H1 (cell line): ENCODE data around the gene AFG1L. TPM values are rescaled to one million over a fixed set of nuclear protein-coding genes. Genes with fewer than 3 reads are reported as not detected.

ENCODE experiments used
- CTCF ChIA-PET: fragments of 300-600 bp; sonication (Branson Sonifier 250); formaldehyde crosslinking; loops from one replicate; lab custom pipeline; 2021; ENCODE audit not compliant: partially characterized antibody; lab: Charles Lee
- POLR2A ChIA-PET: fragments of 300-600 bp; sonication (Branson Sonifier 250); formaldehyde crosslinking; loops from one replicate; lab custom pipeline; 2021; ENCODE audit warnings: inconsistent platforms; ENCODE audit not compliant: partially characterized antibody; lab: Charles Lee
- DNase-seq, 2 experiments: peaks; one replicate each; pipeline versions ENCODE4 v3.0.0 to v3.0.0-alpha.2; 2010 to 2022; ENCODE audit warnings: low spot score in 2 of 2, low read depth in 1 of 2, mixed read lengths in 1 of 2
- FAIRE-seq: peaks from 2 replicates; lab custom pipeline; 2011; peaks lifted over from hg19 to GRCh38; lab: Jason Lieb, UNC
- H2AFZ ChIP-seq: 2 replicates; pipeline ENCODE4 v1.8.1; 2012; ENCODE audit warnings: low read length, inconsistent platforms
- H2AK5ac ChIP-seq: 2 replicates; pipeline ENCODE4 v1.6.1; 2013; ENCODE audit warnings: low read depth, low read length
- H2BK120ac ChIP-seq: replicated peaks from 2 replicates; pipeline ENCODE3; 2013; ENCODE audit warnings: low read depth, low read length, inconsistent platforms
- H2BK12ac ChIP-seq: 2 replicates; pipeline ENCODE4 v1.6.1; 2013; ENCODE audit warnings: low read depth, low read length
- H2BK15ac ChIP-seq: 2 replicates; pipeline ENCODE4 v1.6.1; 2013; ENCODE audit warnings: low read length
- H2BK20ac ChIP-seq: 2 replicates; pipeline ENCODE4 v1.6.1; 2013; ENCODE audit warnings: low read length
- H2BK5ac ChIP-seq: 2 replicates; pipeline ENCODE4 v1.6.1; 2013; ENCODE audit warnings: low read depth, low read length
- H3K14ac ChIP-seq: 2 replicates; pipeline ENCODE4 v1.6.1; 2013; ENCODE audit warnings: inconsistent platforms; ENCODE audit not compliant: insufficient read length
- H3K18ac ChIP-seq: 2 replicates; pipeline ENCODE4 v1.6.1; 2013; ENCODE audit warnings: low read length; ENCODE audit errors: extremely low read depth
- H3K23ac ChIP-seq: 2 replicates; pipeline ENCODE4 v1.6.1; 2013; ENCODE audit warnings: inconsistent platforms; ENCODE audit not compliant: insufficient read length
- H3K23me2 ChIP-seq: 2 replicates; pipeline ENCODE4 v1.6.1; 2013; ENCODE audit warnings: low read depth, low read length
- H3K27ac ChIP-seq: 2 replicates; pipeline ENCODE4 v1.6.1; 2011; ENCODE audit warnings: low read depth, low read length, inconsistent platforms
- H3K27me3 ChIP-seq, 4 experiments: replicated peaks in 1 of 4; 1 replicate in 1 of 4; 2 replicates in 3 of 4; pipeline versions ENCODE4 v1.6.1 to v1.8.1; 2011 to 2013; ENCODE audit warnings: low read length in 3 of 4, mild to moderate bottlenecking in 3 of 4, inconsistent platforms in 2 of 4, mixed read lengths in 2 of 4, moderate library complexity in 1 of 4; ENCODE audit not compliant: control insufficient read depth in 3 of 4, insufficient read depth in 3 of 4; ENCODE audit errors: extremely low read depth in 1 of 4
- H3K36me3 ChIP-seq, 4 experiments: 2 replicates each; pipeline versions ENCODE4 v1.6.1 to v1.8.1; 2011 to 2013; ENCODE audit warnings: mild to moderate bottlenecking in 4 of 4, low read length in 3 of 4, moderate library complexity in 2 of 4, control low read depth in 1 of 4, inconsistent platforms in 1 of 4; ENCODE audit not compliant: insufficient read depth in 4 of 4, control insufficient read depth in 2 of 4
- H3K4ac ChIP-seq: replicated peaks from 2 replicates; pipeline ENCODE3; 2013; ENCODE audit warnings: low read length, low read depth, mixed read lengths, inconsistent platforms; ENCODE audit not compliant: insufficient read length
- H3K4me1 ChIP-seq, 4 experiments: replicated peaks in 1 of 4; 1 replicate in 1 of 4; 2 replicates in 3 of 4; pipeline versions ENCODE4 v1.6.1 to v1.8.1; 2011 to 2013; ENCODE audit warnings: low read length in 3 of 4, inconsistent platforms in 2 of 4, mixed read lengths in 1 of 4; ENCODE audit not compliant: insufficient read depth in 4 of 4, control insufficient read depth in 3 of 4
- H3K4me2 ChIP-seq, 2 experiments: 2 replicates each; pipeline versions ENCODE4 v1.6.1 to v1.8.1; 2011 to 2013; ENCODE audit warnings: low read depth in 2 of 2, low read length in 2 of 2, control low read depth in 1 of 2, inconsistent platforms in 1 of 2, mild to moderate bottlenecking in 1 of 2; ENCODE audit not compliant: insufficient read depth in 1 of 2
- H3K4me3 ChIP-seq, 4 experiments: fragments of 200-600, 300-600 bp in 1 of 4; sonication (generic), shearing (Covaris generic), sonication (Bioruptor Twin) in 1 of 4; 2 replicates each; pipeline versions ENCODE4 v1.5.1 to v1.8.1; 2011 to 2016; ENCODE audit warnings: low read length in 4 of 4, low read depth in 3 of 4, control low read depth in 2 of 4, inconsistent platforms in 2 of 4, mild to moderate bottlenecking in 2 of 4, mixed read lengths in 1 of 4, moderate library complexity in 1 of 4; ENCODE audit not compliant: insufficient read depth in 2 of 4; ENCODE audit errors: extremely low read depth in 1 of 4
- H3K56ac ChIP-seq: replicated peaks from 2 replicates; pipeline ENCODE3; 2013; ENCODE audit warnings: low read depth, mild to moderate bottlenecking, mixed read lengths, low read length, inconsistent platforms; ENCODE audit not compliant: insufficient read length
- H3K79me1 ChIP-seq: 2 replicates; pipeline ENCODE4 v1.6.1; 2013; ENCODE audit warnings: low read depth, low read length, control low read depth
- H3K79me2 ChIP-seq, 2 experiments: 2 replicates each; pipeline versions ENCODE4 v1.6.1 to v1.8.1; 2012 to 2013; ENCODE audit warnings: low read length in 2 of 2, mild to moderate bottlenecking in 2 of 2, inconsistent platforms in 1 of 2; ENCODE audit not compliant: insufficient read depth in 2 of 2, control insufficient read depth in 1 of 2
- H3K9ac ChIP-seq, 4 experiments: replicated peaks in 1 of 4; 1 replicate in 1 of 4; 2 replicates in 3 of 4; pipeline versions ENCODE4 v1.6.1 to v1.8.1; 2011 to 2013; ENCODE audit warnings: low read depth in 3 of 4, low read length in 3 of 4, control low read depth in 2 of 4, mild to moderate bottlenecking in 2 of 4, moderate library complexity in 2 of 4, inconsistent platforms in 1 of 4; ENCODE audit errors: extremely low read depth in 1 of 4
- H3K9me3 ChIP-seq, 2 experiments: 2 replicates each; pipeline versions ENCODE4 v1.6.1 to v1.8.1; 2012 to 2013; ENCODE audit warnings: mild to moderate bottlenecking in 2 of 2, moderate library complexity in 2 of 2, control low read depth in 1 of 2, inconsistent platforms in 1 of 2, low read depth in 1 of 2, low read length in 1 of 2, mixed read lengths in 1 of 2; ENCODE audit not compliant: insufficient read depth in 2 of 2
- H4K20me1 ChIP-seq, 2 experiments: replicated peaks in 1 of 2; 2 replicates each; pipeline versions ENCODE3 to v1.8.1; 2011 to 2013; ENCODE audit warnings: inconsistent platforms in 2 of 2, low read length in 2 of 2, mild to moderate bottlenecking in 1 of 2; ENCODE audit not compliant: insufficient read depth in 2 of 2, control insufficient read depth in 1 of 2
- H4K5ac ChIP-seq: 2 replicates; pipeline ENCODE4 v1.6.1; 2013; ENCODE audit warnings: low read length, low read depth, mixed read lengths, inconsistent platforms; ENCODE audit not compliant: insufficient read length
- H4K8ac ChIP-seq: 2 replicates; pipeline ENCODE4 v1.8.0; 2013; ENCODE audit warnings: mild to moderate bottlenecking, moderate library complexity, low read length, inconsistent platforms; ENCODE audit not compliant: insufficient read depth; ENCODE audit errors: extremely low read depth
- H4K91ac ChIP-seq: replicated peaks from 2 replicates; pipeline ENCODE3; 2013; ENCODE audit warnings: low read length, mixed read lengths, inconsistent platforms; ENCODE audit not compliant: insufficient read length
- ASH2L ChIP-seq: fragments of 200-600, 300-600 bp; sonication (generic); IDR thresholded peaks from one replicate; pipeline ENCODE4 v1.7.1; 2017; ENCODE audit warnings: low read length
- CTCF ChIP-seq, 3 experiments: IDR thresholded peaks; 1 replicate in 2 of 3; 2 replicates in 1 of 3; pipeline versions ENCODE4 v1.5.1 to v1.6.1; 2011; ENCODE audit warnings: low read length in 3 of 3, mild to moderate bottlenecking in 3 of 3, inconsistent platforms in 2 of 3, low read depth in 1 of 3, moderate library complexity in 1 of 3; ENCODE audit not compliant: insufficient read depth in 1 of 3; ENCODE audit errors: control extremely low read depth in 1 of 3
- HDAC2 ChIP-seq, 2 experiments: fragments of 300-600 bp in 1 of 2; sonication (generic) in 1 of 2; IDR thresholded peaks; 2 replicates each; pipeline ENCODE4 v1.6.1; 2011 to 2012; ENCODE audit warnings: low read depth in 2 of 2, low read length in 2 of 2, mild to moderate bottlenecking in 2 of 2, moderate library complexity in 2 of 2, borderline replicate concordance in 1 of 2, inconsistent platforms in 1 of 2
- JUND ChIP-seq: IDR thresholded peaks from 2 replicates; pipeline ENCODE4 v1.6.1; 2011; ENCODE audit warnings: mild to moderate bottlenecking, improper control_type of control experiment, low read length
- KDM4A ChIP-seq: IDR thresholded peaks from one replicate; pipeline ENCODE4 v1.7.1; 2012; ENCODE audit warnings: low read depth, mild to moderate bottlenecking, moderate library complexity, low read length, inconsistent platforms; ENCODE audit not compliant: severe bottlenecking
- RFX5 ChIP-seq: IDR thresholded peaks from 2 replicates; pipeline ENCODE4 v1.6.1; 2011; ENCODE audit warnings: low read depth, low read length, improper control_type of control experiment, borderline replicate concordance
- RNF2 ChIP-seq: fragments of 200-900, 300-1000 bp; sonication (generic); IDR thresholded peaks from 2 replicates; pipeline ENCODE4 v1.7.1; 2016; ENCODE audit warnings: borderline replicate concordance, low read depth, mild to moderate bottlenecking, antibody characterized with exemption, low read length; ENCODE audit not compliant: poor library complexity, severe bottlenecking; ENCODE audit errors: missing control alignments
- RXRA ChIP-seq: IDR thresholded peaks from 2 replicates; pipeline ENCODE4 v1.6.1; 2011; ENCODE audit warnings: low read depth, mild to moderate bottlenecking, low read length, moderate library complexity; ENCODE audit not compliant: insufficient read depth
- TCF12 ChIP-seq: IDR thresholded peaks from 2 replicates; pipeline ENCODE4 v1.6.1; 2011; ENCODE audit warnings: low read depth, mild to moderate bottlenecking, low read length
- WGBS, 2 experiments: shearing (Covaris generic) in 1 of 2; methylation state at CpG; one replicate each; pipeline versions ENCODE4 v1.1.6 to v1.1.7; 2013 to 2015; ENCODE audit warnings: low lambda C conversion rate in 2 of 2, mixed read lengths in 2 of 2, inconsistent platforms in 1 of 2, low coverage in 1 of 2, missing lambda C conversion rate in 1 of 2; ENCODE audit not compliant: insufficient replicate concordance in 2 of 2, insufficient coverage in 1 of 2, insufficient read length in 1 of 2; ENCODE audit errors: extremely low coverage in 1 of 2, missing lambda C conversion rate in 1 of 2; 5-methylcytosine and 5-hydroxymethylcytosine counted together
- polyA plus RNA-seq, 7 experiments: library from polyadenylated mRNA; depleted of rRNA in 3 of 7; stranded (reverse) in 5 of 7; unstranded in 2 of 7; fragments of >200 nt in 5 of 7; fragments of 200-250 nt in 2 of 7; gene quantifications; 1 replicate in 5 of 7; 2 replicates in 1 of 7; 4 replicates in 1 of 7; pipeline versions ENCODE4 v1.2.1 to v1.2.3, GENCODE V29; 2011 to 2013; ENCODE audit warnings: missing spikeins in 2 of 7, mixed read lengths in 2 of 7
- total RNA-seq: library from RNA; stranded (reverse); fragmentation: NEBNext Ultra II Directional; extraction: Animal tissue kit (Norgen Biotek cat#: 25700); gene quantifications from 2 replicates; pipeline ENCODE4 v1.2.1, GENCODE V29; 2021

The AFG1L gene
- total and polyA plus RNA-seq, 2 of the 8 experiments (the other 6 are each of a cell fraction or from before 2014, with no cell fraction given) = 0.98 to 5.7 TPM

- H3K4me2 ChIP-seq = no peak overlapping the region
- ChIA-PET CTCF (interaction anchor here (0.5 to 1.3 kb wide), 3 partner anchors 16 to 76 kb away, joined by 3 to 4 read pairs (median 4); no protein-coding TSS in a partner anchor), POLR2A (no interaction called here)
- DNase-seq (no peak), FAIRE-seq (no peak)
- H3K4me1 ChIP-seq = no peaks in the 10 kb centered on the region
- H4K5ac ChIP-seq = no peak overlapping the region
- no peaks in the 10 kb centered on the region; a peak in 1 of 8 replicates for H3K36me3 ChIP-seq
- no peak overlapping the region for H2BK20ac ChIP-seq
- H3K27ac ChIP-seq = no peak overlapping the region
- H4K20me1 ChIP-seq = no peaks in the 10 kb centered on the region
- H2AK5ac ChIP-seq = no peak overlapping the region
- no peak overlapping the region for H2AFZ ChIP-seq
- H3K4me3 ChIP-seq = no peak overlapping the region
- no peaks in the 10 kb centered on the region for H3K23me2 ChIP-seq
- H2BK120ac ChIP-seq = no peak overlapping the region
- H3K9me3 ChIP-seq = no peaks in the 10 kb centered on the region
- H3K4ac ChIP-seq = no peak overlapping the region
- WGBS, 2 experiments = 91% methylated on average over 4 of the region's 4 CpGs; no CpG with 5 or more reads in 1 of the 2 experiments
- no peak overlapping the region for H4K91ac ChIP-seq
- no peaks in the 10 kb centered on the region for H3K79me2 ChIP-seq
- H3K14ac ChIP-seq = no peak overlapping the region
- no peak overlapping the region for H2BK15ac ChIP-seq
- H3K18ac ChIP-seq = no peak overlapping the region
- no peak overlapping the region for H2BK12ac ChIP-seq
- H2BK5ac ChIP-seq = no peak overlapping the region
- no peaks in the 10 kb centered on the region for H3K79me1 ChIP-seq
- H3K27me3 ChIP-seq = no peaks in the 10 kb centered on the region
- no peak overlapping the region for H3K23ac ChIP-seq
- H3K56ac ChIP-seq = no peak overlapping the region
- no peak overlapping the region for H4K8ac ChIP-seq
- no peak overlapping the region for H3K9ac ChIP-seq
- no peak for TF ChIP-seq HDAC2 (IDR thresholded peaks at IDR 0.05; ENCODE audit: borderline replicate concordance in 1 of 2, low read depth in 2 of 2, low read length in 2 of 2)
- TF ChIP-seq TCF12 = no peak
- no peak for TF ChIP-seq CTCF (IDR thresholded peaks at IDR 0.05; ENCODE audit: control extremely low read depth in 1 of 3, insufficient read depth in 1 of 3, low read depth in 1 of 3, low read length in 3 of 3)
- TF ChIP-seq JUND = no peak
- no peak for TF ChIP-seq KDM4A
- no peak for TF ChIP-seq ASH2L
- TF ChIP-seq RXRA = no peak
- no peak for TF ChIP-seq RNF2
- TF ChIP-seq RFX5 = no peak
Observed at GRCh38 chr6:108323710-108324466, 29.0 kb downstream of the AFG1L start.
